ENCODE data around the gene TMEM127. TPM values are rescaled to one million over a fixed set of nuclear protein-coding genes. Genes with fewer than 3 reads are reported as not detected.

Gene TMEM127
- 11.8 and 17.8 TPM in 2 replicates for total RNA-seq

GRCh38 chr2:96265840-96266679 lies at the start of gene TMEM127, which contains the start of gene CIAO1:
Gene TMEM127, minus strand, starts transcription at chr2:96265997. Its CDS starts 616 bp downstream, at chr2:96265381.
Gene CIAO1, plus strand, starts transcription at chr2:96266225. Its CDS starts 126 bp downstream, at chr2:96266351.

GRCh38 chr2:96305091-96305978 lies 39.5 kb upstream of the TMEM127 start, which contains the start of gene SNRNP200:
Gene SNRNP200, minus strand, starts transcription at chr2:96305546. Its CDS starts 109 bp downstream, at chr2:96305437.

GRCh38 chr2:96208143-96209010 lies 57.4 kb downstream of the TMEM127 start, which contains the start of gene STARD7:
Gene STARD7, minus strand, starts transcription at chr2:96208827. Its CDS starts 393 bp downstream, at chr2:96208434.

Other genes starting within 250 kb of the TMEM127 start
- 2.3 and 3.1 TPM in 2 replicates for gene GPAT2, start 231.1 kb downstream of the TMEM127 start, total RNA-seq
- 0.09 TPM in 1 of 2 replicates, not detected in the other for gene ADRA2B, start 149.4 kb downstream of the TMEM127 start, total RNA-seq
- not detected in 2 replicates for gene ASTL, start 127.5 kb downstream of the TMEM127 start, total RNA-seq
- gene DUSP2, start 120.6 kb downstream of the TMEM127 start, total RNA-seq, result 0.28 and 1.8 TPM in 2 replicates
- 72.5 and 95.9 TPM in 2 replicates for gene STARD7, start 57.2 kb downstream of the TMEM127 start, total RNA-seq
- 54.5 and 67.6 TPM in 2 replicates for gene CIAO1, start 228 bp upstream of the TMEM127 start, total RNA-seq
- 35.1 and 37.5 TPM in 2 replicates for gene SNRNP200, start 39.5 kb upstream of the TMEM127 start, total RNA-seq
- gene ITPRIPL1, start 59.3 kb upstream of the TMEM127 start, total RNA-seq, result 0.43 and 0.74 TPM in 2 replicates
- gene NCAPH, start 69.8 kb upstream of the TMEM127 start, total RNA-seq, result 1.6 and 1.8 TPM in 2 replicates
- not detected in 2 replicates for gene NEURL3, start 239.4 kb upstream of the TMEM127 start, total RNA-seq

Data from smooth muscle cell of bladder (primary cell).